ENCODE measurements around the gene C1QTNF1. TPM values are rescaled to one million over a fixed set of nuclear protein-coding genes. Genes with fewer than 3 reads are reported as not detected.
A peak's percentile ranks its signal among the peaks of the same experiment; 100 is the strongest.

Gene C1QTNF1
- total and polyA plus RNA-seq, 8 donors = 5.3 to 31.2 (median 8.4) TPM

DNA sequence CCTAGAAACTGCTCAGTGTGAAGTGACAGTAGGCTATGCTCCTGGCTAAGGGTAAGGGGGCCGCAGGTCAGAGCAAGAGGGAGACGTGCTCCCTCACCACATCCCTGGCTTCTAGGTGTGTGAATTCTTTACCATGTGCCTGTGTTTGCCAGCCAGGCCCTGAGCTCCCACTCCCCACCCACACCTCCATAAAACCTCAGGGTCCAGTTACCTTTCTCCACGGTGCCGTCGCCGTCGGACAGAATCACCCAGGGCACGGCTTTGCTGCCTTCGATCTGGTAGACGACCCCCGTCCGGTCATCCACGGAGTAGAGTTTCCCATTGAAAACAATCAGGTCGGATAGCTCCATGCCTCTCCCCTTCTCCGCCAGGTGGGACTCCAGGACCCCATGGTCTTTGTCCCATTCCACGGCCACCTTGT is 27.2 kb upstream of the C1QTNF1 start:
- peak overlapping the region in 3 of 4 donors; percentile 3 to 39 (median 15) for H3K27ac ChIP-seq
- H3K27me3 ChIP-seq = no peaks in the 10 kb centered on the region
- peaks cover 8 to 13% (median 10%) of the 10 kb centered on the region in 3 donors for H3K4me1 ChIP-seq
- intact Hi-C loops (cut with DNase I) = no loop called here
- peak in 3 of 6 donors; percentile 14 to 43 (median 36) for DNase-seq
- no peak for ATAC-seq
- H3K4me3 ChIP-seq = no peak overlapping the region
- no peaks in the 10 kb centered on the region for H3K9me3 ChIP-seq
- TF ChIP-seq, protein P1, sequence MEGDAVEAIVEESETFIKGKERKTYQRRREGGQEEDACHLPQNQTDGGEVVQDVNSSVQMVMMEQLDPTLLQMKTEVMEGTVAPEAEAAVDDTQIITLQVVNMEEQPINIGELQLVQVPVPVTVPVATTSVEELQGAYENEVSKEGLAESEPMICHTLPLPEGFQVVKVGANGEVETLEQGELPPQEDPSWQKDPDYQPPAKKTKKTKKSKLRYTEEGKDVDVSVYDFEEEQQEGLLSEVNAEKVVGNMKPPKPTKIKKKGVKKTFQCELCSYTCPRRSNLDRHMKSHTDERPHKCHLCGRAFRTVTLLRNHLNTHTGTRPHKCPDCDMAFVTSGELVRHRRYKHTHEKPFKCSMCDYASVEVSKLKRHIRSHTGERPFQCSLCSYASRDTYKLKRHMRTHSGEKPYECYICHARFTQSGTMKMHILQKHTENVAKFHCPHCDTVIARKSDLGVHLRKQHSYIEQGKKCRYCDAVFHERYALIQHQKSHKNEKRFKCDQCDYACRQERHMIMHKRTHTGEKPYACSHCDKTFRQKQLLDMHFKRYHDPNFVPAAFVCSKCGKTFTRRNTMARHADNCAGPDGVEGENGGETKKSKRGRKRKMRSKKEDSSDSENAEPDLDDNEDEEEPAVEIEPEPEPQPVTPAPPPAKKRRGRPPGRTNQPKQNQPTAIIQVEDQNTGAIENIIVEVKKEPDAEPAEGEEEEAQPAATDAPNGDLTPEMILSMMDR (IDR thresholded peaks at IDR 0.05) = no peak
- H3K36me3 ChIP-seq = peaks cover 0 to 17% (median 0%) of the 10 kb centered on the region in 3 donors
- WGBS, 2 donors = 95 to 98% methylated on average over 16 of the region's 16 CpGs
- FAIRE-seq = no peak

DNA sequence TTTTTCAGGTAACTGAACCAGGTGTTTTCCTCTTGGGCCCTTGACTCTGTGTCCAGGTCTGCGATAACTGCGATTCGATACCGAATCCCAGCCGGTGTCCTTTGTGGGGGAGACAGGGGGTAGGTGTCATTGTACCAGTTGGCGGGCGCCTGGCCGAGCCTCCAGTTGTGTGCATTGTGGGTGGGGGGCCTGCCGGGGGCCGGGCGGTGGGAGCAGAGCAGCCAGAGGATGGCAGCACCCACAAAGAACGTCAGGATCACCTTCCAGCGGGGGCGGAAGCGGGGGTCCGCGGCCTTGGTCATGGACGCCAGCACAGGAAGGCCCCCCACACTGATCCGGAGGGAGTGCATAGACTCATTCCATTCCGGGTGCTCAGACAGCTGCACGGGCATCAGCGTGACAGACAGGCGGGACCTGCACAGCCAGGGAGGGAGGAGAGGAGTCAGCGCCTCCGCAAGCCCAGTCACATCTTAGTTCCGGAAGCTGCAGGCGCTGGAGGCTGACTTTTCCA is 26.7 kb upstream of the C1QTNF1 start:
- FAIRE-seq = no peak
- H3K27me3 ChIP-seq = no peaks in the 10 kb centered on the region
- peaks cover 0 to 17% (median 0%) of the 10 kb centered on the region in 3 donors for H3K36me3 ChIP-seq
- no peak overlapping the region for H3K4me3 ChIP-seq
- no peak for ATAC-seq
- H3K4me1 ChIP-seq = peaks cover 8 to 13% (median 10%) of the 10 kb centered on the region in 3 donors
- intact Hi-C loops (cut with DNase I) = no loop called here
- no peaks in the 10 kb centered on the region for H3K9me3 ChIP-seq
- TF ChIP-seq, protein P1 (IDR thresholded peaks at IDR 0.05) = no peak
- WGBS, 2 donors = 95 to 96% methylated on average over 26 to 27 of the region's 27 CpGs
- peak in 4 of 6 donors; percentile 8 to 48 (median 24) for DNase-seq
- H3K27ac ChIP-seq = no peak overlapping the region

GRCh38 chr17:78997881-78998280 is 26.1 kb upstream of the C1QTNF1 start:
- Histone ChIP-seq H3K36me3 (peaks cover 0 to 17% (median 0%) of the 10 kb centered on the region in 3 donors), H3K9me3 (no peaks in the 10 kb centered on the region), H3K4me3 (no peak overlapping the region), H3K4me1 (peaks cover 8 to 13% (median 10%) of the 10 kb centered on the region in 3 donors), H3K27ac (no peak overlapping the region), H3K27me3 (no peaks in the 10 kb centered on the region)
- FAIRE-seq (no peak), DNase-seq (peak in 1 of 6 donors; percentile 7), ATAC-seq (no peak)
- WGBS, 2 donors = 74 to 82% methylated on average over 6 of the region's 6 CpGs
- TF ChIP-seq, protein P1 (IDR thresholded peaks at IDR 0.05) = no peak
- intact Hi-C loops (cut with DNase I) = no loop called here

GRCh38 chr17:78998311-78999055 is 25.5 kb upstream of the C1QTNF1 start:
- 88 to 89% methylated on average over 28 of the region's 28 CpGs for WGBS, 2 donors
- peaks cover 0 to 17% (median 0%) of the 10 kb centered on the region in 3 donors for H3K36me3 ChIP-seq
- FAIRE-seq (no peak), ATAC-seq (peak in 2 of 4 donors; percentile 9 to 24), DNase-seq (peak in 4 of 6 donors; percentile 16 to 80 (median 61))
- no peaks in the 10 kb centered on the region for H3K9me3 ChIP-seq
- no peak overlapping the region for H3K4me3 ChIP-seq
- peaks cover 8 to 13% (median 10%) of the 10 kb centered on the region in 3 donors for H3K4me1 ChIP-seq
- TF ChIP-seq, protein P1 (IDR thresholded peaks at IDR 0.05) = no peak
- H3K27ac ChIP-seq = no peak overlapping the region
- intact Hi-C loops (cut with DNase I) = no loop called here
- H3K27me3 ChIP-seq = no peaks in the 10 kb centered on the region
